ENCODE data around the gene RABGAP1L.

The RABGAP1L gene

GRCh38 chr1:174289644-174290310, 130.5 kb downstream of the RABGAP1L start:
- TF ChIP-seq, protein P1, sequence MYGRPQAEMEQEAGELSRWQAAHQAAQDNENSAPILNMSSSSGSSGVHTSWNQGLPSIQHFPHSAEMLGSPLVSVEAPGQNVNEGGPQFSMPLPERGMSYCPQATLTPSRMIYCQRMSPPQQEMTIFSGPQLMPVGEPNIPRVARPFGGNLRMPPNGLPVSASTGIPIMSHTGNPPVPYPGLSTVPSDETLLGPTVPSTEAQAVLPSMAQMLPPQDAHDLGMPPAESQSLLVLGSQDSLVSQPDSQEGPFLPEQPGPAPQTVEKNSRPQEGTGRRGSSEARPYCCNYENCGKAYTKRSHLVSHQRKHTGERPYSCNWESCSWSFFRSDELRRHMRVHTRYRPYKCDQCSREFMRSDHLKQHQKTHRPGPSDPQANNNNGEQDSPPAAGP (tag by site-specific recombination; IDR thresholded peaks at IDR 0.05), result no peak
- TF ChIP-seq, protein P2, sequence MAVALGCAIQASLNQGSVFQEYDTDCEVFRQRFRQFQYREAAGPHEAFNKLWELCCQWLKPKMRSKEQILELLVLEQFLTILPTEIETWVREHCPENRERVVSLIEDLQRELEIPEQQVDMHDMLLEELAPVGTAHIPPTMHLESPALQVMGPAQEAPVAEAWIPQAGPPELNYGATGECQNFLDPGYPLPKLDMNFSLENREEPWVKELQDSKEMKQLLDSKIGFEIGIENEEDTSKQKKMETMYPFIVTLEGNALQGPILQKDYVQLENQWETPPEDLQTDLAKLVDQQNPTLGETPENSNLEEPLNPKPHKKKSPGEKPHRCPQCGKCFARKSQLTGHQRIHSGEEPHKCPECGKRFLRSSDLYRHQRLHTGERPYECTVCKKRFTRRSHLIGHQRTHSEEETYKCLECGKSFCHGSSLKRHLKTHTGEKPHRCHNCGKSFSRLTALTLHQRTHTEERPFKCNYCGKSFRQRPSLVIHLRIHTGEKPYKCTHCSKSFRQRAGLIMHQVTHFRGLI (tag by site-specific recombination; IDR thresholded peaks at IDR 0.05), result peak; percentile 69; the same call in 1 of the 2 replicates
- ChIA-PET CTCF (interaction anchor here (0.7 kb wide), 1 partner anchor 12 kb away, joined by 4 read pairs; no protein-coding TSS in a partner anchor), POLR2A (no interaction called here)
- H3K27ac ChIP-seq (ENCODE audit: extremely low read depth, low read depth, low read length), result no peak overlapping the region
- no peak overlapping the region for H3K4me3 ChIP-seq (ENCODE audit: low read depth, low read length)
- no peaks in the 10 kb centered on the region for H3K9me3 ChIP-seq (ENCODE audit: control insufficient read depth, insufficient read depth, low read depth, low read length)
- no peaks in the 10 kb centered on the region for H3K4me1 ChIP-seq (ENCODE audit: control insufficient read depth, insufficient read depth, low read length)
- H3K36me3 ChIP-seq (ENCODE audit: control insufficient read depth in 2 of 2, insufficient read depth in 1 of 2, low read length in 2 of 2), result peaks cover 0 to 14% of the 10 kb centered on the region in 2 experiments; a peak in 2 of 3 replicates

GRCh38 chr1:174291059-174291458, 131.7 kb downstream of the RABGAP1L start:
- POLR2A ChIA-PET, result no interaction called here
- H3K9me3 ChIP-seq (ENCODE audit: control insufficient read depth, insufficient read depth, low read depth, low read length), result no peaks in the 10 kb centered on the region
- TF ChIP-seq ZNF214 (tag by site-specific recombination; IDR thresholded peaks at IDR 0.05; ENCODE audit: borderline replicate concordance), result no peak
- no peak for TF ChIP-seq ZNF24 (tag by site-specific recombination; IDR thresholded peaks at IDR 0.05)
- no peak for TF ChIP-seq SCRT1 (tag by site-specific recombination; IDR thresholded peaks at IDR 0.05; ENCODE audit: borderline replicate concordance)
- TF ChIP-seq, protein P2 (tag by site-specific recombination; IDR thresholded peaks at IDR 0.05), result no peak
- no peak for TF ChIP-seq ZNF10 (tag by site-specific recombination; IDR thresholded peaks at IDR 0.05)
- TF ChIP-seq, protein P3, sequence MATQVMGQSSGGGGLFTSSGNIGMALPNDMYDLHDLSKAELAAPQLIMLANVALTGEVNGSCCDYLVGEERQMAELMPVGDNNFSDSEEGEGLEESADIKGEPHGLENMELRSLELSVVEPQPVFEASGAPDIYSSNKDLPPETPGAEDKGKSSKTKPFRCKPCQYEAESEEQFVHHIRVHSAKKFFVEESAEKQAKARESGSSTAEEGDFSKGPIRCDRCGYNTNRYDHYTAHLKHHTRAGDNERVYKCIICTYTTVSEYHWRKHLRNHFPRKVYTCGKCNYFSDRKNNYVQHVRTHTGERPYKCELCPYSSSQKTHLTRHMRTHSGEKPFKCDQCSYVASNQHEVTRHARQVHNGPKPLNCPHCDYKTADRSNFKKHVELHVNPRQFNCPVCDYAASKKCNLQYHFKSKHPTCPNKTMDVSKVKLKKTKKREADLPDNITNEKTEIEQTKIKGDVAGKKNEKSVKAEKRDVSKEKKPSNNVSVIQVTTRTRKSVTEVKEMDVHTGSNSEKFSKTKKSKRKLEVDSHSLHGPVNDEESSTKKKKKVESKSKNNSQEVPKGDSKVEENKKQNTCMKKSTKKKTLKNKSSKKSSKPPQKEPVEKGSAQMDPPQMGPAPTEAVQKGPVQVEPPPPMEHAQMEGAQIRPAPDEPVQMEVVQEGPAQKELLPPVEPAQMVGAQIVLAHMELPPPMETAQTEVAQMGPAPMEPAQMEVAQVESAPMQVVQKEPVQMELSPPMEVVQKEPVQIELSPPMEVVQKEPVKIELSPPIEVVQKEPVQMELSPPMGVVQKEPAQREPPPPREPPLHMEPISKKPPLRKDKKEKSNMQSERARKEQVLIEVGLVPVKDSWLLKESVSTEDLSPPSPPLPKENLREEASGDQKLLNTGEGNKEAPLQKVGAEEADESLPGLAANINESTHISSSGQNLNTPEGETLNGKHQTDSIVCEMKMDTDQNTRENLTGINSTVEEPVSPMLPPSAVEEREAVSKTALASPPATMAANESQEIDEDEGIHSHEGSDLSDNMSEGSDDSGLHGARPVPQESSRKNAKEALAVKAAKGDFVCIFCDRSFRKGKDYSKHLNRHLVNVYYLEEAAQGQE (tag by site-specific recombination; IDR thresholded peaks at IDR 0.05), result no peak
- TF ChIP-seq, protein P4, sequence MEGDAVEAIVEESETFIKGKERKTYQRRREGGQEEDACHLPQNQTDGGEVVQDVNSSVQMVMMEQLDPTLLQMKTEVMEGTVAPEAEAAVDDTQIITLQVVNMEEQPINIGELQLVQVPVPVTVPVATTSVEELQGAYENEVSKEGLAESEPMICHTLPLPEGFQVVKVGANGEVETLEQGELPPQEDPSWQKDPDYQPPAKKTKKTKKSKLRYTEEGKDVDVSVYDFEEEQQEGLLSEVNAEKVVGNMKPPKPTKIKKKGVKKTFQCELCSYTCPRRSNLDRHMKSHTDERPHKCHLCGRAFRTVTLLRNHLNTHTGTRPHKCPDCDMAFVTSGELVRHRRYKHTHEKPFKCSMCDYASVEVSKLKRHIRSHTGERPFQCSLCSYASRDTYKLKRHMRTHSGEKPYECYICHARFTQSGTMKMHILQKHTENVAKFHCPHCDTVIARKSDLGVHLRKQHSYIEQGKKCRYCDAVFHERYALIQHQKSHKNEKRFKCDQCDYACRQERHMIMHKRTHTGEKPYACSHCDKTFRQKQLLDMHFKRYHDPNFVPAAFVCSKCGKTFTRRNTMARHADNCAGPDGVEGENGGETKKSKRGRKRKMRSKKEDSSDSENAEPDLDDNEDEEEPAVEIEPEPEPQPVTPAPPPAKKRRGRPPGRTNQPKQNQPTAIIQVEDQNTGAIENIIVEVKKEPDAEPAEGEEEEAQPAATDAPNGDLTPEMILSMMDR (tag by site-specific recombination; IDR thresholded peaks at IDR 0.05), result no peak
- TF ChIP-seq ZNF174 (tag by site-specific recombination; IDR thresholded peaks at IDR 0.05), result no peak
- no peak for TF ChIP-seq ZNF169 (tag by site-specific recombination; IDR thresholded peaks at IDR 0.05)
- no peak for TF ChIP-seq PATZ1 (tag by site-specific recombination; IDR thresholded peaks at IDR 0.05)
- no peak for TF ChIP-seq ZNF48 (tag by site-specific recombination; IDR thresholded peaks at IDR 0.05)
- no peak for TF ChIP-seq BCL11A (tag by site-specific recombination; IDR thresholded peaks at IDR 0.05; ENCODE audit: low read depth)
- TF ChIP-seq ZNF837 (tag by site-specific recombination; IDR thresholded peaks at IDR 0.05), result no peak
- no peak for TF ChIP-seq ZSCAN16 (tag by site-specific recombination; IDR thresholded peaks at IDR 0.05)
- TF ChIP-seq ZBTB17 (tag by site-specific recombination; IDR thresholded peaks at IDR 0.05), result no peak
- no peak for TF ChIP-seq ZNF140 (tag by site-specific recombination; IDR thresholded peaks at IDR 0.05)
- TF ChIP-seq ZNF37A (tag by site-specific recombination; IDR thresholded peaks at IDR 0.05), result no peak
- H3K36me3 ChIP-seq (ENCODE audit: control insufficient read depth in 2 of 2, insufficient read depth in 1 of 2, low read length in 2 of 2), result peaks cover 0 to 14% of the 10 kb centered on the region in 2 experiments; a peak in 2 of 3 replicates
- H3K27ac ChIP-seq (ENCODE audit: extremely low read depth, low read depth, low read length), result no peak overlapping the region
- CTCF ChIA-PET, result interaction anchor here (0.6 kb wide), 1 partner anchor 63 kb away, joined by 3 read pairs; no protein-coding TSS in a partner anchor
- no peak overlapping the region for H3K4me3 ChIP-seq (ENCODE audit: low read depth, low read length)
- no peaks in the 10 kb centered on the region for H3K4me1 ChIP-seq (ENCODE audit: control insufficient read depth, insufficient read depth, low read length)

All from HEK293 (cell line).